RWPE2 (cell line): ENCODE results near the gene FYCO1.
"Not testable (repeated sequence)": the region's sequence is repeated elsewhere in the genome, so short reads cannot be mapped to it uniquely, and the experiment has no call there.

Experiments used
- ATAC-seq: fragments of 200-7000 bp; cut with Tn5 transposase; 3 replicates; pipeline ENCODE4 v1.9.1; 2021; ENCODE audit warnings: low read depth
- DNase-seq: peaks from one replicate; pipeline ENCODE4 v3.0.0-alpha.2; 2020; ENCODE audit warnings: low spot score
- H3K27ac ChIP-seq: fragments of 450-650 bp; 2 replicates; pipeline ENCODE4 v1.5.1; 2017; ENCODE audit warnings: mild to moderate bottlenecking; ENCODE audit not compliant: poor library complexity, severe bottlenecking
- H3K27me3 ChIP-seq: fragments of 250-450 bp; sonication (Bioruptor Pico); 2 replicates; pipeline ENCODE4 v1.5.1; 2021; ENCODE audit warnings: mild to moderate bottlenecking, moderate library complexity; ENCODE audit not compliant: insufficient read depth, poor library complexity, severe bottlenecking
- H3K36me3 ChIP-seq: fragments of 250-450 bp; sonication (Bioruptor Pico); 2 replicates; pipeline ENCODE4 v1.5.1; 2020; ENCODE audit warnings: low read depth, mild to moderate bottlenecking, moderate library complexity
- H3K4me1 ChIP-seq: fragments of 250-450 bp; sonication (Bioruptor Pico); 2 replicates; pipeline ENCODE4 v1.5.1; 2021; ENCODE audit warnings: mild to moderate bottlenecking, moderate library complexity; ENCODE audit not compliant: insufficient read depth, poor library complexity, severe bottlenecking
- H3K4me3 ChIP-seq: fragments of 250-450 bp; sonication (Bioruptor Pico); 2 replicates; pipeline ENCODE4 v1.5.1; 2021; ENCODE audit warnings: mild to moderate bottlenecking, moderate library complexity; ENCODE audit not compliant: severe bottlenecking
- H3K9me3 ChIP-seq: fragments of 250-450 bp; sonication (Bioruptor Pico); 2 replicates; pipeline ENCODE4 v1.5.1; 2021; ENCODE audit warnings: mild to moderate bottlenecking, moderate library complexity; ENCODE audit not compliant: severe bottlenecking
- TF ChIP-seq, protein P1 (sequence below): fragments of 450-650 bp; IDR thresholded peaks from one replicate; pipeline ENCODE4 v1.5.1; 2017; ENCODE audit warnings: mild to moderate bottlenecking, moderate library complexity; ENCODE audit not compliant: poor library complexity, severe bottlenecking

The FYCO1 gene

GRCh38 chr3:45995236-45996192 lies at the start of gene FYCO1:
FYCO1 (minus strand) TSS chr3:45995824; CDS start chr3:45984910, 10,914 bp downstream.
- no peaks in the 10 kb centered on the region for H3K27me3 ChIP-seq

DNA sequence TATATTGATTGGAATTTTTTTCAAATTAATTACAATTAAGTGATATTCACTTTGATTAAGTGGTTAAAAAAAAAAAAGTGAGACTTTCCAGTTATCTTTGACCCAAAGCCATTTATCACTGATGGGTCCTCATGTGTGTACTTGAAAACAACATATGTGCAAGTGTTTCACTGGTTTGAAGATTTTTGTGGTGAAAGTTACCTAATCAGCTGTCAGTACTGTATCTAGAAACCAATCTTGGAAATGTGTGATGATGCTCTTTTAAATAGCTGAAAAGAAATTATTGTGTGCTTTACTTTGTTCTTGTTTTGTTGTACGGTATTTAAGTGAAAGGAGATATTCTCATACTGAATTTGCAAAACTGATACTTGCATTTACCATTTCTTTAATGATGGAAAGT lies 43.3 kb upstream of the FYCO1 start:
- H3K27me3 ChIP-seq, result peaks cover 11% of the 10 kb centered on the region
- no peak for ATAC-seq
- no peaks in the 10 kb centered on the region for H3K9me3 ChIP-seq
- TF ChIP-seq, protein P1, sequence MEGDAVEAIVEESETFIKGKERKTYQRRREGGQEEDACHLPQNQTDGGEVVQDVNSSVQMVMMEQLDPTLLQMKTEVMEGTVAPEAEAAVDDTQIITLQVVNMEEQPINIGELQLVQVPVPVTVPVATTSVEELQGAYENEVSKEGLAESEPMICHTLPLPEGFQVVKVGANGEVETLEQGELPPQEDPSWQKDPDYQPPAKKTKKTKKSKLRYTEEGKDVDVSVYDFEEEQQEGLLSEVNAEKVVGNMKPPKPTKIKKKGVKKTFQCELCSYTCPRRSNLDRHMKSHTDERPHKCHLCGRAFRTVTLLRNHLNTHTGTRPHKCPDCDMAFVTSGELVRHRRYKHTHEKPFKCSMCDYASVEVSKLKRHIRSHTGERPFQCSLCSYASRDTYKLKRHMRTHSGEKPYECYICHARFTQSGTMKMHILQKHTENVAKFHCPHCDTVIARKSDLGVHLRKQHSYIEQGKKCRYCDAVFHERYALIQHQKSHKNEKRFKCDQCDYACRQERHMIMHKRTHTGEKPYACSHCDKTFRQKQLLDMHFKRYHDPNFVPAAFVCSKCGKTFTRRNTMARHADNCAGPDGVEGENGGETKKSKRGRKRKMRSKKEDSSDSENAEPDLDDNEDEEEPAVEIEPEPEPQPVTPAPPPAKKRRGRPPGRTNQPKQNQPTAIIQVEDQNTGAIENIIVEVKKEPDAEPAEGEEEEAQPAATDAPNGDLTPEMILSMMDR, result no peak
- H3K4me1 ChIP-seq, result no peaks in the 10 kb centered on the region
- no peak for DNase-seq
- no peaks in the 10 kb centered on the region for H3K36me3 ChIP-seq
- no peak overlapping the region for H3K4me3 ChIP-seq
- no peak overlapping the region for H3K27ac ChIP-seq

More at GRCh38 chr3:45995236-45996192, at the start of gene FYCO1:
- Histone ChIP-seq H3K4me1 (no peaks in the 10 kb centered on the region), H3K9me3 (no peaks in the 10 kb centered on the region), H3K27ac (no peak within 1 kb of the TSS), H3K4me3 (peak within 1 kb of the TSS; percentile 90), H3K36me3 (no peaks in the 10 kb centered on the region)
- DNase-seq (peak; percentile 92), ATAC-seq (peak; percentile 99)
- TF ChIP-seq, protein P1, result no peak

DNA sequence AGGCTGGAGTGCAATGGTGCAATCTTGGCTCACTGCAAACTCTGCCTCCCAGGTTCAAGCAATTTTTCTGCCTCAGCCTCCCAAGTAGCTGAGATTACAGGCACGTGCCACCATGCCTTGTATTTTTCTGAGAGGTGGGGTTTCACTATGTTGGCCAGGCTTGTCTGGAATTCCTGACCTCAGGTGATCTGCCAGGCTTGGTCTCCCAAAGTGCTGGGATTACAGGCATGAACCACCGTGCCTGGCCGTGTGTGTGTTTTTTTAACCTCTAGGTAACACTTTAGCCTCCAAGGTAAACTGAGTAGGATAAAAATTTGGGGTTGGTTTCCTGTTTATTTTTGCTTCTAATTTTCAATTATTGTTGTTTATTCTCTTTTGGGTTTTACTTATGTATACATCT lies 42.4 kb upstream of the FYCO1 start:
- not testable (repeated sequence) for H3K4me3 ChIP-seq, DNase-seq, H3K4me1 ChIP-seq, H3K9me3 ChIP-seq, ATAC-seq, H3K27ac ChIP-seq, H3K36me3 ChIP-seq
- peaks cover 11% of the 10 kb centered on the region for H3K27me3 ChIP-seq

DNA sequence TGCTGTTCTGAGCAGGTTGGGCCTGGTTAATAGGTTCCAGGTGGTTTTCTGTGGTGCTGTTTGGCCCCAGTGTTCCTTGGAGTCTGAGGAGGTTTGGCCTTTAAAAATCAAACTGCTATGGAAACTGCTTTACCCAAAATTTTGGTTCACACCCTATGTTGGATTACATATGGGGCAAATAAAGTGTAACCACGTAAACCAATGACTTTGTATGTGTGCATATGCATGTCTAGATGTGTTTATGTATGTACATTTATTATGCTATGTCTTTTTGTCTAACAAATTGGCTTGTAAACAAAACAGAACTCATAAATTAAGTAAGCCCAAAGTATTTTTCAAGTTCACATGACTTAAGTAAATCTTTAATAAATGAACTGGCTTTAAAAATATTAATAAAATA lies 40.6 kb upstream of the FYCO1 start:
- ATAC-seq, result no peak
- Histone ChIP-seq H3K4me3 (no peak overlapping the region), H3K27me3 (peaks cover 11% of the 10 kb centered on the region), H3K9me3 (no peaks in the 10 kb centered on the region), H3K36me3 (no peaks in the 10 kb centered on the region), H3K27ac (no peak overlapping the region), H3K4me1 (no peaks in the 10 kb centered on the region)
- TF ChIP-seq, protein P1, result no peak
- no peak for DNase-seq

DNA sequence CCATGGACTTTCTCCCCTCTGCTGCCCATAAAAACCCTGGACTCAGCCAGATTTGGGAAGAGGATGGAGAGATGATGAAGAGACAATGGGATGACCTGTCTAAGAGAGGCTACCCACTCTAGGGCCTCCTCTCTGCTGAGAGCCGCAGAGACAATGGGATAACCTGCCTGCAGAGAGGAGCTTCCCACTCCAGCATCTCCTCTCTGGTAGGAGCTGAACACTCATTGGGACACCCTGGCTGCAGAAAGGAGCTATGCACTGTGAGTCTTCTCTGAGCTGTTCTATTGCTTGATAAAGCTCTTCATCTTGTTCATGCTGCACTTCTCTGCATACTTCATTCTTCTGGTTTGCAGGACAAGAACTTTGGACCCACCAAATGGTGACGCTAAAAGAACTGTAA lies 36.1 kb upstream of the FYCO1 start:
- TF ChIP-seq, protein P1, result no peak
- H3K27me3 ChIP-seq, result no peaks in the 10 kb centered on the region
- no peak for ATAC-seq
- H3K4me1 ChIP-seq, result no peaks in the 10 kb centered on the region
- no peaks in the 10 kb centered on the region for H3K36me3 ChIP-seq
- DNase-seq, result no peak
- no peaks in the 10 kb centered on the region for H3K9me3 ChIP-seq
- H3K27ac ChIP-seq, result no peak overlapping the region
- H3K4me3 ChIP-seq, result no peak overlapping the region
